M059J (cell line): Measurements from ENCODE around the gene ZNF804A. TPM values are rescaled to one million over a fixed set of nuclear protein-coding genes. Genes with fewer than 3 reads are reported as not detected.

Source experiments
- DNase-seq: peaks from one replicate; pipeline ENCODE4 v3.0.0-alpha.2; 2012; ENCODE audit warnings: low read depth
- total RNA-seq: library from RNA; depleted of rRNA; stranded (reverse); fragments of >200 nt; shearing (Covaris generic); gene quantifications from 2 replicates; pipeline ENCODE4 v1.2.3, GENCODE V29; 2014; rRNA removed

Gene ZNF804A
- 1.1 and 1.6 TPM in 2 replicates for total RNA-seq

GRCh38 chr2:184598316-184599053 is at the start of gene ZNF804A:
Gene ZNF804A (plus strand): TSS chr2:184598529. CDS start chr2:184598960, 431 bp downstream.
- DNase-seq, result peak; percentile 39

GRCh38 chr2:184549153-184549552 is 49.2 kb upstream of the ZNF804A start:
- DNase-seq, result no peak

GRCh38 chr2:184551626-184552025 is 46.7 kb upstream of the ZNF804A start:
- no peak for DNase-seq

GRCh38 chr2:184554736-184555135 is 43.6 kb upstream of the ZNF804A start:
- peak; percentile 30 for DNase-seq

GRCh38 chr2:184555352-184555751 is 43.0 kb upstream of the ZNF804A start:
- no peak for DNase-seq

- DNase-seq, result no peak
Measured at GRCh38 chr2:184556639-184557038, 41.7 kb upstream of the ZNF804A start.

- peak; percentile 26 for DNase-seq
Measured at GRCh38 chr2:184558713-184559464, 39.4 kb upstream of the ZNF804A start.

GRCh38 chr2:184560603-184561002 is 37.7 kb upstream of the ZNF804A start:
- DNase-seq, result no peak

- peak; percentile 8 for DNase-seq
Measured at GRCh38 chr2:184562532-184562931, 35.8 kb upstream of the ZNF804A start.

GRCh38 chr2:184564092-184564491 is 34.2 kb upstream of the ZNF804A start:
- DNase-seq, result no peak

- no peak for DNase-seq
Measured at GRCh38 chr2:184566716-184567115, 31.6 kb upstream of the ZNF804A start.

- DNase-seq, result no peak
Measured at GRCh38 chr2:184577056-184577455, 21.3 kb upstream of the ZNF804A start.

- no peak for DNase-seq
Measured at GRCh38 chr2:184577743-184578142, 20.6 kb upstream of the ZNF804A start.

GRCh38 chr2:184579226-184579625 is 19.1 kb upstream of the ZNF804A start:
- DNase-seq, result no peak

- no peak for DNase-seq
Measured at GRCh38 chr2:184581391-184581790, 16.9 kb upstream of the ZNF804A start.

GRCh38 chr2:184589261-184589660 is 9.1 kb upstream of the ZNF804A start:
- no peak for DNase-seq

GRCh38 chr2:184596819-184597411 is 1.4 kb upstream of the ZNF804A start:
- peak; percentile 58 for DNase-seq

- peak; percentile 17 for DNase-seq
Measured at GRCh38 chr2:184597571-184597991, 748 bp upstream of the ZNF804A start.

GRCh38 chr2:184598002-184598315 is 370 bp upstream of the ZNF804A start:
- DNase-seq, result no peak

- peak; percentile 24 for DNase-seq
Measured at GRCh38 chr2:184599054-184599871, 934 bp downstream of the ZNF804A start.

GRCh38 chr2:184599872-184600222 is 1.5 kb downstream of the ZNF804A start:
- no peak for DNase-seq

GRCh38 chr2:184602734-184603133 is 4.4 kb downstream of the ZNF804A start:
- no peak for DNase-seq
